ENCODE data around the gene SPC25. TPM values are rescaled to one million over a fixed set of nuclear protein-coding genes. Genes with fewer than 3 reads are reported as not detected.

Gene SPC25
- total and polyA plus RNA-seq, 9 of the 15 experiments (the other 6 are each of a cell fraction or from before 2014, with no cell fraction given), result 44.8 to 100 (median 75.0) TPM

GRCh38 chr2:168849610-168850009 is 40.6 kb downstream of the SPC25 start (continued):
- TF ChIP-seq MYC (IDR thresholded peaks at IDR 0.05; ENCODE audit: low read depth, low read length) (0 out of 2 replicates have a peak, but pooled peaks have one; percentile 29), MYC (CRISPR knock-in tag; IDR thresholded peaks at IDR 0.05; ENCODE audit: borderline replicate concordance, low read depth) (no peak), ZKSCAN8 (CRISPR knock-in tag; IDR thresholded peaks at IDR 0.05) (no peak), DLX4 (CRISPR knock-in tag; IDR thresholded peaks at IDR 0.05) (no peak), ZNF436 (CRISPR knock-in tag; IDR thresholded peaks at IDR 0.05) (0 out of 2 replicates have a peak, but pooled peaks have one; percentile 27), CTCF (IDR thresholded peaks at IDR 0.05 in 2 of 3, conservative IDR thresholded peaks at IDR 0.05 in 1 of 3; ENCODE audit: insufficient read depth in 2 of 3, low read depth in 1 of 3, low read length in 3 of 3) (peak; percentile 44 to 71 (median 52)), PREB (CRISPR knock-in tag; IDR thresholded peaks at IDR 0.05) (no peak)

All from K562 (cell line).